Measurements from ENCODE around the gene PDZRN4.

DNA sequence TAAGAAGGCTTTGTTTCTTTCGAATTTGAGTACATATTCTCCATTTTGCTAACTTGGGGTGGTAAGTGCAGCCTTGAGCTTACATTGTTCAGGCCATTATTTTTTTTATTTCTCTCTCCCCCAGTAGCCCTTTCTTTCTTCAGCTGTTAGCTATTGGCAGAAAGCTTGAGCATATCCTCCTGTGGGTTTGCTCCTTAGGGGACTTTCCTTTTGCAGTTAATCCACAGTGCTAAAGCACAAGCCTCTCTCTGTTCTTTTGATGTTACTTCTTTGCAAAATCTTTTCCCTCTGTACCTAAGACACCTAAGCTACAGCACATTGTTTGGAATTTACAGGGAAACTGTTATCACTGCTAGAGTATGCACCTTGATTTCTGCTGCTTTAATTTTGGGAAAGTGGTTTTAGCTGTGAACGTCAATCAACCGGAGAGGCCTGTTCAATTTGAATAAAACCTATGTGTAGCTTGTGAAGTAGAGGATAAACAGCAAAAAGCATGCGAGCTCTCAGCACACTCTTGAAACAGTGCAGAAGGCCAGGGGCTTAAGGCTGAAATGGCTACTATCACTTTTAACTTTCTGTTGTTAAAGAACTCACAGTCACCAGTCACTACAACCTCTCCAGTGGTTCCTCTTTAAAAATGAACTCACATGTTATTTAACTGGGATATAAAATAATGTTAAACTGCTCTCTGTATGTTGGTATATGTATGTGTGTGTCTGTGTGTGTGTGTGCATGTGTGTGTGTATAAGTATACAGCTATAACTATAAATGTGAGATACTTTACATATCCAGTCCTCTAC, 139.2 kb downstream of the PDZRN4 start:
- TF ChIP-seq, protein P1, sequence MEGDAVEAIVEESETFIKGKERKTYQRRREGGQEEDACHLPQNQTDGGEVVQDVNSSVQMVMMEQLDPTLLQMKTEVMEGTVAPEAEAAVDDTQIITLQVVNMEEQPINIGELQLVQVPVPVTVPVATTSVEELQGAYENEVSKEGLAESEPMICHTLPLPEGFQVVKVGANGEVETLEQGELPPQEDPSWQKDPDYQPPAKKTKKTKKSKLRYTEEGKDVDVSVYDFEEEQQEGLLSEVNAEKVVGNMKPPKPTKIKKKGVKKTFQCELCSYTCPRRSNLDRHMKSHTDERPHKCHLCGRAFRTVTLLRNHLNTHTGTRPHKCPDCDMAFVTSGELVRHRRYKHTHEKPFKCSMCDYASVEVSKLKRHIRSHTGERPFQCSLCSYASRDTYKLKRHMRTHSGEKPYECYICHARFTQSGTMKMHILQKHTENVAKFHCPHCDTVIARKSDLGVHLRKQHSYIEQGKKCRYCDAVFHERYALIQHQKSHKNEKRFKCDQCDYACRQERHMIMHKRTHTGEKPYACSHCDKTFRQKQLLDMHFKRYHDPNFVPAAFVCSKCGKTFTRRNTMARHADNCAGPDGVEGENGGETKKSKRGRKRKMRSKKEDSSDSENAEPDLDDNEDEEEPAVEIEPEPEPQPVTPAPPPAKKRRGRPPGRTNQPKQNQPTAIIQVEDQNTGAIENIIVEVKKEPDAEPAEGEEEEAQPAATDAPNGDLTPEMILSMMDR (conservative IDR thresholded peaks at IDR 0.05 in 1 of 2, IDR thresholded peaks at IDR 0.05 in 1 of 2; ENCODE audit: extremely low read depth in 1 of 2, insufficient read depth in 1 of 2, low read depth in 1 of 2, low read length in 2 of 2) = no peak
- TF ChIP-seq EZH2 (IDR thresholded peaks at IDR 0.05; ENCODE audit: borderline replicate concordance, low read length) = no peak
